Fibroblast of lung (primary cell): Measurements from ENCODE around the gene IKZF2. TPM values are rescaled to one million over a fixed set of nuclear protein-coding genes. Genes with fewer than 3 reads are reported as not detected.

ENCODE experiments used
- DNase-seq, 2 donors: peaks; one replicate each; pipeline versions ENCODE4 v3.0.0 to v3.0.0-alpha.2; 2010; ENCODE audit warnings: low read depth in 2 of 2
- H2AFZ ChIP-seq: 2 replicates; pipeline ENCODE4 v1.5.1; 2012; ENCODE audit warnings: low read length, control low read depth, inconsistent platforms
- H3K27ac ChIP-seq: 2 replicates; pipeline ENCODE4 v1.5.1; 2011; ENCODE audit warnings: low read length, control low read depth; ENCODE audit not compliant: insufficient read depth
- H3K27me3 ChIP-seq: 2 replicates; pipeline ENCODE4 v1.5.1; 2011; ENCODE audit warnings: mild to moderate bottlenecking, low read length; ENCODE audit not compliant: control insufficient read depth, insufficient read depth
- H3K36me3 ChIP-seq: 2 replicates; pipeline ENCODE4 v1.5.1; 2011; ENCODE audit warnings: low read length; ENCODE audit not compliant: control insufficient read depth, insufficient read depth
- H3K4me1 ChIP-seq: 2 replicates; pipeline ENCODE4 v1.5.1; 2011; ENCODE audit warnings: low read length; ENCODE audit not compliant: control insufficient read depth, insufficient read depth; ENCODE audit errors: extremely low read depth
- H3K4me2 ChIP-seq: 2 replicates; pipeline ENCODE4 v1.5.1; 2011; ENCODE audit warnings: low read length, control low read depth; ENCODE audit not compliant: insufficient read depth; ENCODE audit errors: extremely low read depth
- H3K4me3 ChIP-seq, 4 experiments: fragments of 200-600 bp in 1 of 4; sonication (generic) in 1 of 4; replicated peaks in 1 of 4; 2 replicates each; pipeline ENCODE4 v1.5.1; 2011 to 2016; ENCODE audit warnings: low read length in 4 of 4, low read depth in 3 of 4, mild to moderate bottlenecking in 3 of 4, control low read depth in 2 of 4, inconsistent platforms in 1 of 4, mixed read lengths in 1 of 4; ENCODE audit not compliant: insufficient read depth in 1 of 4; ENCODE audit errors: control extremely low read depth in 1 of 4
- H3K79me2 ChIP-seq: 2 replicates; pipeline ENCODE4 v1.5.1; 2012; ENCODE audit warnings: mild to moderate bottlenecking, low read length, inconsistent platforms; ENCODE audit not compliant: control insufficient read depth, insufficient read depth
- H3K9ac ChIP-seq: 2 replicates; pipeline ENCODE4 v1.5.1; 2011; ENCODE audit warnings: mild to moderate bottlenecking, low read length, control low read depth; ENCODE audit not compliant: insufficient read depth
- H3K9me3 ChIP-seq: 2 replicates; pipeline ENCODE4 v1.5.1; 2012; ENCODE audit warnings: low read depth, low read length; ENCODE audit not compliant: control insufficient read depth, insufficient read depth
- H4K20me1 ChIP-seq: 2 replicates; pipeline ENCODE4 v1.5.1; 2011; ENCODE audit warnings: low read length; ENCODE audit not compliant: control insufficient read depth, insufficient read depth; ENCODE audit errors: extremely low read depth
- EZH2 ChIP-seq: IDR thresholded peaks from 2 replicates; pipeline ENCODE4 v1.5.1; 2012; ENCODE audit warnings: low read length, control low read depth, mild to moderate bottlenecking; ENCODE audit errors: missing control alignments
- polyA plus RNA-seq, 2 donors: library from polyadenylated mRNA; depleted of rRNA in 1 of 2; stranded (reverse) in 1 of 2; unstranded in 1 of 2; fragments of >200 nt; gene quantifications; 2 replicates each; pipeline ENCODE4 v1.2.1, GENCODE V29; 2011 to 2012; ENCODE audit warnings: missing spikeins in 1 of 2
- total RNA-seq: library from RNA; depleted of rRNA; stranded (reverse); fragments of >200 nt; gene quantifications from 2 replicates; pipeline ENCODE4 v1.2.1, GENCODE V29; 2014
- TF ChIP-seq, protein P1 (sequence below), 2 donors: IDR thresholded peaks in 1 of 2; conservative IDR thresholded peaks in 1 of 2; 1 replicate in 1 of 2; 2 replicates in 1 of 2; pipeline ENCODE4 v1.5.1; 2011 to 2012; ENCODE audit warnings: low read length in 2 of 2, control low read depth in 1 of 2, inconsistent platforms in 1 of 2, low read depth in 1 of 2, mild to moderate bottlenecking in 1 of 2

Gene IKZF2
- total and polyA plus RNA-seq, 2 donors (not counting 1 experiment from before 2014, with no cell fraction given): 4.9 to 17.2 TPM

DNA sequence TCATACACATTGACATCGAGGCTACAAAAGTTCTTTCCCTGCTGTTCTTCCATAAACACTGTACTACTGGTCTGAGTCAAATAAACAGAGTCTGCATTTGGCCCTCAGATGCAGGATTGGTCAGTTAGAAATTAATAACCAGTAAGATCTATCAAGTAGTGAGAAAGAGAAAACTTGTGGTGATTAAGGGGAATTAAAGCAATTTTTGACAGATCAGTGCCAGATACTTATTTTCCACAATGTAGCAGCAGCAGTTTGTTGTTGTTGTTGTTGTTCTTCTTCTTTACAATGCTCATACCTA is 85.0 kb downstream of the IKZF2 start:
- TF ChIP-seq EZH2: no peak
- TF ChIP-seq, protein P1, sequence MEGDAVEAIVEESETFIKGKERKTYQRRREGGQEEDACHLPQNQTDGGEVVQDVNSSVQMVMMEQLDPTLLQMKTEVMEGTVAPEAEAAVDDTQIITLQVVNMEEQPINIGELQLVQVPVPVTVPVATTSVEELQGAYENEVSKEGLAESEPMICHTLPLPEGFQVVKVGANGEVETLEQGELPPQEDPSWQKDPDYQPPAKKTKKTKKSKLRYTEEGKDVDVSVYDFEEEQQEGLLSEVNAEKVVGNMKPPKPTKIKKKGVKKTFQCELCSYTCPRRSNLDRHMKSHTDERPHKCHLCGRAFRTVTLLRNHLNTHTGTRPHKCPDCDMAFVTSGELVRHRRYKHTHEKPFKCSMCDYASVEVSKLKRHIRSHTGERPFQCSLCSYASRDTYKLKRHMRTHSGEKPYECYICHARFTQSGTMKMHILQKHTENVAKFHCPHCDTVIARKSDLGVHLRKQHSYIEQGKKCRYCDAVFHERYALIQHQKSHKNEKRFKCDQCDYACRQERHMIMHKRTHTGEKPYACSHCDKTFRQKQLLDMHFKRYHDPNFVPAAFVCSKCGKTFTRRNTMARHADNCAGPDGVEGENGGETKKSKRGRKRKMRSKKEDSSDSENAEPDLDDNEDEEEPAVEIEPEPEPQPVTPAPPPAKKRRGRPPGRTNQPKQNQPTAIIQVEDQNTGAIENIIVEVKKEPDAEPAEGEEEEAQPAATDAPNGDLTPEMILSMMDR (conservative IDR thresholded peaks at IDR 0.05 in 1 of 2, IDR thresholded peaks at IDR 0.05 in 1 of 2; ENCODE audit: low read depth in 1 of 2, low read length in 2 of 2): no peak
- H3K4me2 ChIP-seq: peak overlapping the region; percentile 44
- no peaks in the 10 kb centered on the region for H3K4me1 ChIP-seq
- no peaks in the 10 kb centered on the region for H4K20me1 ChIP-seq
- DNase-seq: no peak
- no peak overlapping the region for H3K27ac ChIP-seq
- H3K79me2 ChIP-seq: no peaks in the 10 kb centered on the region
- no peaks in the 10 kb centered on the region for H3K36me3 ChIP-seq
- H2AFZ ChIP-seq: peak overlapping the region; percentile 9
- no peaks in the 10 kb centered on the region for H3K9me3 ChIP-seq
- H3K9ac ChIP-seq: no peak overlapping the region
- H3K4me3 ChIP-seq: peak overlapping the region in 2 of 4 experiments; percentile 30 to 31
- H3K27me3 ChIP-seq: no peaks in the 10 kb centered on the region

DNA sequence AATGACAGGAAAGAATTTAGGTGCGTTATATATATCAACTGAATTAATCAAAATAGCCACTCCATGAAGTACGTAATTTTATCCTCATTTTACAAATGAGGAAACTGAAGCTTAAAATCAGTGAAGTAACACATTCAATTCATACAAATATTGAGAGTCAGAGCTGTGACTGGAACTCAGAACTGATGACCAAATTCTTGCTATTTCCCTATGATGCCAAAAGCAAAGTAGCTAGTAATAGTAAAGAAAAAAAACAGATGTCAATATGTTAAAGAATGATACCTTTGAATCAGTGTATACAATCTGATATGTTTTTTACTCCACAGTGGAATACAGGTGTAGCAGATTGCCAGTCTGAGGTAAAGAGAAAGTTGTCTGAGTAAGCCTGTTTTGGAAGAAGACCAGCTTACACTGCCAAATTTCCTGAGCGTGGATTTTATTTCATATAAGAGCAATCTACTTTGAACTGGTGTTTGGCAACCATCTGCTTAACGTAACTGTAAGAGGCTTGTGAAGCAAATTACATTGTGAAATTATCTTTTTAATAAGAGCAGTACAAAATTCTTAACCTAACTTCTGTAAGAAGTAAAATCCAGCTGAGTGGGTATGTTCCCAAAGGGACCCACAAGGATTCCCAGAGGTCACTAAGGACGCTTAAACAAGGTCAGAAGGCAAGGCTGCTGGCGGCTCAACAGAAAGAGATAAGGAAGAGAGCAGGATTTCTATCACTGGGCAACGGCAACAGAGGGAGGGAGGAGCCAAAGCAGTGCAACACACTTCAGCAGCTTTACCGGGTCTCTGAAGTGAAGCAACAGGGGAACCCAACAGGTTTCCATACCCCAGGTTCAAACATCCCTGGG is 85.6 kb downstream of the IKZF2 start:
- Histone ChIP-seq H3K4me1 (no peaks in the 10 kb centered on the region), H3K9ac (no peak overlapping the region), H3K27ac (no peak overlapping the region), H3K79me2 (no peaks in the 10 kb centered on the region), H3K9me3 (no peaks in the 10 kb centered on the region), H2AFZ (peak overlapping the region; percentile 9), H4K20me1 (no peaks in the 10 kb centered on the region), H3K4me3 (peak overlapping the region in 3 of 4 experiments; percentile 10 to 31 (median 30)), H3K4me2 (peak overlapping the region; percentile 44), H3K27me3 (no peaks in the 10 kb centered on the region), H3K36me3 (no peaks in the 10 kb centered on the region)
- DNase-seq: peak; percentile 39 to 65
- TF ChIP-seq, protein P1 (conservative IDR thresholded peaks at IDR 0.05 in 1 of 2, IDR thresholded peaks at IDR 0.05 in 1 of 2; ENCODE audit: low read depth in 1 of 2, low read length in 2 of 2): no peak

DNA sequence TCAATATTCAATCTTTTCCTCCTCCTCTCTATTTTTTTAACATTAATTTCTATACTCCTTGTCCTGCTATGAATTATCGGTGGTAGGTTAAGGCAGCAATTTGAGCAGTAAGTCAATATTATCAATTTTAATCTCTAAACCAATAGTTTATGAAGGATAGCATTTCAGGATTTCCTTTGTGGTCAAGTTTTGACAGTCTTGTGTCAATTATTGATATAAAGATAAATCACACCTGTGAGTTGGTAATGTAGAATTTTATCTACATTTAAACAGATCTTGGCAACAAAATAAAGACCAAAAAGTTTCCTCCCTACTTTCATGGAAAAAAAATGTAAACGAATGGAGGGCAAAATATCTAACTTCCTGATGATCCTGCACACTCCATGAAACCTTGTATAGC is 87.3 kb downstream of the IKZF2 start:
- no peak for TF ChIP-seq EZH2
- TF ChIP-seq, protein P1 (conservative IDR thresholded peaks at IDR 0.05 in 1 of 2, IDR thresholded peaks at IDR 0.05 in 1 of 2; ENCODE audit: low read depth in 1 of 2, low read length in 2 of 2): no peak
- Histone ChIP-seq H3K9me3 (no peaks in the 10 kb centered on the region), H3K4me1 (no peaks in the 10 kb centered on the region), H2AFZ (no peak overlapping the region), H3K36me3 (no peaks in the 10 kb centered on the region), H3K4me2 (no peak overlapping the region), H3K4me3 (no peak overlapping the region), H3K79me2 (no peaks in the 10 kb centered on the region), H3K27me3 (no peaks in the 10 kb centered on the region), H3K9ac (no peak overlapping the region), H4K20me1 (no peaks in the 10 kb centered on the region), H3K27ac (no peak overlapping the region)
- no peak for DNase-seq
